ENCODE results near the gene CDC42SE2.

Gene CDC42SE2, protein sequence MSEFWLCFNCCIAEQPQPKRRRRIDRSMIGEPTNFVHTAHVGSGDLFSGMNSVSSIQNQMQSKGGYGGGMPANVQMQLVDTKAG

DNA sequence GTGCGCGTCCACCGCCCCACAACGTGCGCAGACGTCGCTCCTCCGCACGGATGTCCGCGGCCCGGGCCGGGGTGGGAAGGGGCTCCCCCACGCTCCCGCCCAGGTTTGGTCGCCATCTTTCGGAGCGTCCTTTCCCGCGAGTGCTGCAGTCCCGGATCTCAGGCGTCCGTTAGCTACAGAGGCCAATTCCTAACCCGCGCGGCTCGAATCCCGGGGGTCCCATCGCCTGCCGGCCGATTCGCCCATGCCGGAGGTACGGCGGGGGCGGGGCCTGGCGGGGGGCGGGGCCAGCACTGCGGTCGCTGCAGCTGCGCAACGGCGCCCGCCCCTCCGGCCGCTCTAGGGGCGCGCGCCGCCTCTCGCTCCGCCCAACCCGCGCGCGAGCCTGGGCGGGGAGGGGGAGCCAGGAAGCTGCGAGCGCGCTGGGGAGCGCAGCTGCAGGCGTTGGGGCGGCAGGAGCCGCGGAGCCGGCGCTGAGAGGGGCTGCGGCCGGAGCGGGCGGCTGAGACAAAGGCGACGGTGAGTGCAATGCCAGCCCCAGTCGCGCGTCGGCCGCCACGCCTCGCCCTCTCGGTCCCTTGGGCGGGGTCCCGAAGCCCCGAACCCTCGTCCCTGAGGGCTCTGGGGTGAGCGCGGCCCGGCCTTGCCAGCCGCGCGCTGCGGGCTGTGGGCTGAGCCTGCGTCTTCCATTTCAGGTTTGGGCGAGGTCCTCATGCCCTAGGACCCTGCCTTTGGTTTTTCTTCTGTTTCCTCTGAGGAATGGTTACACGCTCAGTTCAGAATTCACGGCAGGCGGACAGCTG is at the start of gene CDC42SE2:
TSS of gene CDC42SE2 (plus strand) at position 406 of the 803 bp plus-strand sequence. CDS start 95,441 bp downstream, outside the sequence.
- peak; percentile 95 for DNase-seq

DNA sequence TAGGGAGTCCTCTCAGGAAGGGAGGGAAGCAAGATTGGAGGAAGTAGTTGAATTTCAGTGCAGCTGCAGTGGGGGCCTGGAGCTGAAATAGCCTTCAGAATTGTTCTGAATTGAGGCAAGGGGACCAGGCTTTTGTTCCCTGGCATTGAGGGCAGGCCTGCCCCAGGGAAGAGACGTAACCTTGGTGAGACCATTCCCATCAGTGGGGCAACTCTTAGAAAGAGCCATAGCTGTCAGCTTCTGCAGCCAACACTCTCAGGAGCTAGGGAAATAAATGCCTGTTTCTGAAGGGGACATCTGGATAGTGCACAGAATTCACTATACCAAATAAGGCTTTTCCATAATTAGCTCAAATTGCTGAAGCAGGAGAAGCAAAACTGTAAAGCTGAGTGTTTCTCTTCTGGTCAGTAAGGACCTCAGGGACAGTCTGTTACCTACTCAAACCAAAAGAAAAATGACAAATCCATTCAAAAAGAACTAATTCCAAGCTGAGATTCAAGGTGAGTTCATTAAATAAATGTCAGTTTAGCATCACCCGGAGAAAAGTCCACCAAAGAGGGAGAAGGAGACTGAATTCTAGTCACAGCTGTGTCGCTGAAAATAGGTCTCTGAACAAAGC is 49.1 kb upstream of the CDC42SE2 start:
- no peak for DNase-seq

DNA sequence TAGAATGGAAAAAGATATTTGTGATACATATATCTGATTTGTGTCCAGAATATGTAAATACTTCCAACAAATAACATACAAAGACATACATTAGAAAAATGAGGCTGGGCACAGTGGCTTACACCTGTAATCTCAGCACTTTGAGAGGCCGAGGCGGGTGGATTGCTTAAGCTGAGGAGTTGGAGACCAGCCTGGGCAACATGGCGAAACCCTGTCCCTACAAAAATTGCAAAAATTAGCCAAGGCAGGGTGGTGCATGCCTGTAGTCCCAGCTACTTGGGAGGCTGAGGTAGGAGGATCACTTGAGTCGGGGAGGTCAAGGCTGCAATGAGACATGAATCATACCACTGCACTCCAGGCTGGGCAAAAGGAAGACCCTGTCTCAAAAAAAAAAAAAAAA is 46.1 kb upstream of the CDC42SE2 start:
- DNase-seq = no peak

DNA sequence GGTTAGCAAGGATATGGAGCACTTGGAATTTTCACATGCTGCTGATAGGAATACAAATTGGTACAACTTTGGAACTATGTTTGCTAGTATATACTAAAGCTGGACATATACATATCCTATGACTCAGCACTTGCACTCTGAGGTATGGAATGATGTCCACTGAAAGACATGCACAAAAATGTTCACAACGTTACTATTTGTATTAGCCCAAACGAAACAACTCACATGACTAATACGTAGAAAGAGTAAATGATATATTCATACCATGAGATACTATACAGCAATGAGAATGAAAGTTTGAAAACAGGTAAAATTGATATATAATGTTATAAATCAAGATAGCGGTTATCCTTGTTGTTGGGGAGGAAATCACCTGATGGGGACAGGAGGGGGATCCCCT is 45.5 kb upstream of the CDC42SE2 start:
- DNase-seq = no peak

DNA sequence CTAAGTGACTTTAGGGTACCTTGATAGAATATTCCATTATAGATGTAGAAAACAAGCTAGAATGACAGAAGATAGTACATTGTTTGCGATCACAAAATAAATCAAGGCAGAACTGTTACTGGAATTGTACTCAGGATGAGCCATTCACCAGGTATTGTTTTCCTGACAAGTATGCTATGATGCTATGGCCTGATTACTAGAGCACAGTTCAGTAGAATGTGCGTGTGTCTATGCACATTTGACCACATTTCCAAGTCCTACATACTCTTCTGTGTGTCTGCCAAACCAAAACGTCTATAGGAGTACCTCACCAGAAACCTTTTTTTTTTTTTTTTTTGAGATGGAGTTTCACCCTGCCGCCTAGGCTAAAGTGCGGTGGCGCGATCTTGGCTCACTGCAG is 43.3 kb upstream of the CDC42SE2 start:
- DNase-seq = no peak

DNA sequence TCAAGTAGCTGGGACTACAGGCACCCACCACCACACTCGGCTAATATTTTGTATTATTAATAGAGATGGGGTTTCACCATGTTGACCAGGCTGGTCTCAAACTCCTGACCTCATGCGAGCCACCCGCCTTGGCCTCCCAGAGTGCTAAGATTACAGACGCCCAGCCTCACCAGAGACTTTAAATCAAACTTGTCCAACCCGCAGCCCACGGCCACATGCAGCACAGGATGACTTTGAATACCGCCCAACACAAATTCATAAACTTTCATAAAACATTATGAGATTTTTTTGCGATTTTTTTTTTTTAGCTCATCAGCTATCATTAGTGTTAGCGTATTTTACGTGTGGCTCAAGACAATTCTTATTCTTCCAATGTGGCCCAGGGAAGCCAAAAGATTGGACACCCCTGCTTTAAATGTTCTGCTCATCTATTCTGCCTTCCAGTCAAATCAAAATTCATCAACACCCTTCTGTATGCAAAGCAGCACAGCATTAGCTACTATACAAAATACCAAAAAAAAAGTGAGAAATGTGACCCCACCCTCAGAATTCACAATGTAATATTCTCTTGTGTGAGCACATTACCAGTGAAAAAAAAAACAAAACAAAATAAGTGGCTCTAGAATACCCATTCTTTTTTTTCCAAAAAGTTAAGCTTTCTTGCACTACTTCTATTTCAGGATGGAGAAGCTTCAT is 42.7 kb upstream of the CDC42SE2 start:
- DNase-seq = no peak

DNA sequence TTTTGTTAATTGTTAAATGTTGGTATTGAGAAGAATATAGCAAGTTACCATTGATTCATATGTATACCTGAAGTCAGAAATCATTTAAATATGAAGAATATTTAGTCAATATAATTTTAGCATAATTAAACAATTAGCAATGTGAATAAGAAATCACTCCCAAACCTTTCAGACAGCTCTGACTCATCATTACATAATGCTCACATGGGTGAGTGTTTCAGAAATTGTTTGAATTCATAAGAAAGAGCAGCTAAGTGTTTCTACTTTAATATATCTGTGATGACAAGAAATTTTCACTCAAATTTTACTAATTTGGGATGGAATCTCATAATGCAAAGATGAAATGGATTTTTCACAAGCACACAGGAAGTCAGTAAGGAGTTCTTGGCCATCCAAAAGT is 42.0 kb upstream of the CDC42SE2 start:
- no peak for DNase-seq

DNA sequence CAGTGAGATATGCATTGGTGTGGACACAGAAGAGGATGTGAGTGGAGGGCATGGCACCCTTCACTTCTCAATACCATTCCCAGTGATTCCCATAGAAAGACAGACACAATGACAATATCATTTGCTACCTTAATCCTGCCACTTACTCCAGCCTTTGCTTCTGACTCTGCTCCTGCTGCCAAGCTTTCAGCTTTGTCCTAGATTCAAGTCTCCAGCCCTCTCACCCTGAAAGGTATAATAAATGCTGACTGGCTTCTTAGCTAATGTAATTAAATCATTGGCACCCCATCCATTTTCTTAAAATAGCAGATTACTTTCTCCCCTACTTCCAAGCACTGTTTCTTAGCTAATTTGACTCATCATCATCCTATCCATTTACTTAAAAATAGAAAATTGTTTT is 41.1 kb upstream of the CDC42SE2 start:
- no peak for DNase-seq

DNA sequence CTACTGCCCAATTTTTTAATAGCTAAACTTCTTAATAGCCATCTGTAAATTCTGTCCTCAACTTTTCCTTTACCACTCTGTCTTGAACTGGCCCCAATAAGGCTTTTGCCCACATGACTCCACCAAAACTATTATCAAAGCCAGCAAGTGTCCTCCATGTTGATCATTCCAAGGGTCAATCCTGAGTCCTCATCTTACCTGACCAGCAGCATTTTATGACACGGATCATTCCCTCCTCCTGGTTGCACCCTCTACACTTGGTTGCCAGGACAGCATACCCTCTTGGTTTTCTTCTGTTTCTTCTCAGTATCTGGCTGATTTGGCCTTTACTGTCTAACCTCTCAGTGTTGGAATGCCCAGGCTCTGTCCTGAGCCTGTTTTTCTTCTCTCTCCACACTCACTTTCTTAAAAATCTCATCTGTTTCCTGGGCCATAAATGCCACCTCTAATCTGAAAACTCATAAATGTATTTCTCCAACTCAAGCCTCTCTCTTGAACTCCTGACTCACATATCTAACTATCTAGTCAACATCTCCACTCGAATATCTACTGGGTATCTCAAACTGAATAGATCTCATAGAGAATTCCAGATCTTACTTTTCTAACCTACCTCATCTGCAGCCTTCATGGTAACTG is 40.0 kb upstream of the CDC42SE2 start:
- no peak for DNase-seq

DNA sequence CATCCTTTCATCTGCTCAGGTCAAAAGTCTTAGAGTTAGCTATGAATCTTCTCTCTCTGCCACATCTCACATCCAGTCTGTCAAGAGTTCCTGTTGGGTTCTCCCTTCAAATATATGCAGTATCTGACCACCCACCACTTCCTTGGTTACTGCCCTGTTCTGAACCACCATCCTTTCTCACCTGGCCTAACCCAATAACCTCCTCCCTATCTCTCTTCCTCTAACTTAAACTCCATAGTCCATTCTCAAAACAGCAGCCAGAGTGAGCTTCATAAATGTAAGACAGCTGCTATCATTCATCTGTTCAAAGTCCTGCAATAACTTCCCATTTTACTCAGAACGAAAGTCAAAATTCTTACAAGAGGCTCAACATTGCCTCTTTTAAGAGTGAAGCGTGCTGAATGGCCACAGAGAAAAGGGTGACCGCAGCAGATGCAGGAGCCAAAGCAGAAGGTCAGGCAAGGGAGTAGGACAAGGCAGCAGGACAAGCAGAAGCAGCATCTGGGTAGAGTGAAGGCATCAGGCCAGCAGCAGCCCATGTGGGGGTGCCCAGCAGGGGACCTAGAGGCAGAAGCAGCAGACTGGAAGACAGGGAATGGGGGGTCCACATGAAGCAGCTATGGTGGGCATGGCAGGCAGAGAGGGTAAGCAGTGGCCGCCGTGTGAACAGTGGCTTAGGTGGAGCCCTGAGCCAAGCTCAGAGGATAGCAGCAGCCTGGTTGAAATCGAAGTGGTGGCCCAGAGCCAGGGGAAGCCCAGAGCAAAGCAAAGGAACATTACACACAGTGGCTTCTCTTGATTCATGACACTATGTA is 39.3 kb upstream of the CDC42SE2 start:
- DNase-seq = no peak

DNA sequence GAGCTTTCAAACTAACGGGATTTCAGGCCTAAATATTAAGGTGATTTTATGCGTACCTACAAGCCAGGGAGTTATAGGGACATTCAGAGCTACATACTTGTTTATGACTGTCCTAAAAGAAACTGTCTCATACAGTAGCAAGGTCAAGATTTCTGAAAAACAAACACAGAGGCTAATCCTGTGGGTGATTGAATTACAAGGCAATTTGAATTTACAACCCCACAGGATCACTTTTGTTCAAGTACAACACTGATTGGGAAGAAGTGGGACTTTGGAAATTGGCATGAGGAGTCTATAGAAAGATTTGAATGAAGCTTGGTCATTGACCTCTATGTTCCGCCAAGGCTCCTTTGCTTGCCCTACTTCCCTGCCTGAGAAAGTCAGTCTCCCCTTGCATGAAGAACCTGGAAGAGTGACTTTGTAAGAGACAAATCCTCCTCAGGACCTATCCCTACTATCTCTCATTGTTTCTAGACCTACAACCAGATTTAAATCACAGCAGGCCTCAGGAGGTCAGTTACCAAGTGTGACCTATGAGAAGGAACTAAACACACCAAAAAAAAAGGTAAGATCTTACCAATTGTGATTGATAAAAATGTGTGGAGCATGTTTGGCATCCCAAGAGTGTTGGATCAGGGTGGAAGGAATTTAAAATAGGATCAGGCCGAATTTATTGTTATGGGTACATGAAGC is 38.4 kb upstream of the CDC42SE2 start:
- no peak for DNase-seq

DNA sequence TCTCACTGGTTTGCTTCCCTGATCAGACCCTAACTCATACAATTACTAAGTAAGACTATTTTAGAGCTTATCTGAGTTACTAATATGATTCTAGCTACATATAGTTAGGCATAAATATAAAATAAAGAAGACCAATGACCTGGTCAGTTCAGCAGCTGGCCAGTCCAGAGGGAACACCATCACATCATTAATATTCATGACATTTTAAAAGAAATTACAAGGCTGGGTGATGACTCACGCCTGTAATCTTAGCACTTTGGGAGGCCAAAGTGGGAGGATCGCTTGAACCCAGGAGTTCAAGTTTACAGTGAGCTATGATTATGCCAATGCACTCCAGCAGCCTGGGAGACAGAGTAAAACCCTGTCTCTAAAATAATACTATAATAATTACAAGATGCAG is 37.0 kb upstream of the CDC42SE2 start:
- no peak for DNase-seq

DNA sequence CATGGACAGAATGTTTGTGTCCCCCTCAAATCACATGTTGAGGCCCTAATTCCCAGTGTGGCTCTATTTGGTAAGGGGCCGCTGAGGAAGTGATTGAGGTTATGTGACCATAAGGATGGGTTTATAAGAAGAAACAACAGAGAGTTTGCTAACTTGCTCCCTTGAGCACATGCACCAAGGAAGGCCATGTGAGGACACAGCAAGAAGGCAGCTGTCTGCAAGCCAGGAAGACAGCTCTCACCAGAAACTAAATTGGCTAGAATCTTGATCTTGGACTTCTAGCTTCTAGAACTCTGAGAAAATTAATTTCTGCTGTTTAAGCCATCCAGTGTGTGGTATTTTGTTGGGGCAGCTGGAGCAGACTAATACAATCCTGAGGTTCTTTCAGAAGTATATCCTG is 35.2 kb upstream of the CDC42SE2 start:
- DNase-seq = no peak

DNA sequence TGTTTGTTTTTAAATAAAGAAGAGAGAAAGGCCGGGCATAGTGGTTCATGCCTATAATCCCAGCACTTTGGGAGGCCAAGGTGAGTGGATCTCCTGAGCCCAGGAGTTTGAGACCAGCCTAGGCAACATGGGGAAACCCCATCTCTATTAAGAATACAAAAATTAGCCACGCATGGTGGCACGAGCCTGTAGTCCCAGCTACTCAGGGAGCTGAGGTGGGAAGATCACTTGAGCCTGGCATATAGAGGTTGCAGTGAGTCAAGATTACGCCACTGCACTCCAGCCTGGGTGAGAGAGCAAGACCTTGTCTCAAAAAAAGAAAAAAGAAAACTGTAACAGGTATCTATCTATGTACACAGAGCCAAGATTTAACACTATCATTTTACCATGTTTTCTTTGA is 34.2 kb upstream of the CDC42SE2 start:
- DNase-seq = no peak

DNA sequence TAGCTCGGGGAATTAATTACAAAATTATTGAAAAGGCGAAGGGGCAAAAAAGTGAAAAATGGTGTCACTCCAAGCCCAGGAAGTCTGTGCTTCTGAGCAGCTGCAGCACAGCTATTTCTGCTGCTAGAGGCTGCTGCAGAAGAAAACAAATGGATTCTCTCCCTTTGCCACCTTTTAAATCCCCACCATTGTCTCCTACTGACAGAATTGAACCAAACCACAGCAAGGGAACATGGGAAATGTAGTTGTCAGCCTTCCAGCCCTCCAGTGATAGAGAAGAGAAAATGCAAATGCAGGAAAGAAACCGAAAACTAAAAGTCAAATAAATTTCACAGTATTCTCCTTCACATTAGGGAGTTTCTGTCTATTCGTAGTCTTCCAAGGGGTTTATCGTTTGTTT is 33.4 kb upstream of the CDC42SE2 start:
- DNase-seq = no peak

DNA sequence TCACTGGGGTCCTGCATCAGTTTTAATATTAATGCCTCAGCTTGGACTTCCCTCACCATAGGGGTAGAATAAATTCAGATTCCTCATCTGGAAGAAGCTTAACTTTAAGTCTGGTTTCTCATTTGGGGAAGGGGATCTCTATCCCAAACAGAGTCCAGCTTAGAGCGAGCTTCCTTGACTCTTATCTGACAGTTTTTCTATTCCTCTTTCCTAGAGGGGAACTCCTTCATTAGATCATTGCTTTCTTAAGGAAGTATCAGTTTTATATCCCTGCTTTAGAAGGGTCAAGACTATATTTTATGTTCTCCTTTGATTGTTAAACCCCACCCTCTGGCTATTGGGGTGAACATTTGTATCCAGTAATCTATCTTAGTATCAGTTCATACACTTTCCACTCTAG is 24.2 kb upstream of the CDC42SE2 start:
- no peak for DNase-seq

DNA sequence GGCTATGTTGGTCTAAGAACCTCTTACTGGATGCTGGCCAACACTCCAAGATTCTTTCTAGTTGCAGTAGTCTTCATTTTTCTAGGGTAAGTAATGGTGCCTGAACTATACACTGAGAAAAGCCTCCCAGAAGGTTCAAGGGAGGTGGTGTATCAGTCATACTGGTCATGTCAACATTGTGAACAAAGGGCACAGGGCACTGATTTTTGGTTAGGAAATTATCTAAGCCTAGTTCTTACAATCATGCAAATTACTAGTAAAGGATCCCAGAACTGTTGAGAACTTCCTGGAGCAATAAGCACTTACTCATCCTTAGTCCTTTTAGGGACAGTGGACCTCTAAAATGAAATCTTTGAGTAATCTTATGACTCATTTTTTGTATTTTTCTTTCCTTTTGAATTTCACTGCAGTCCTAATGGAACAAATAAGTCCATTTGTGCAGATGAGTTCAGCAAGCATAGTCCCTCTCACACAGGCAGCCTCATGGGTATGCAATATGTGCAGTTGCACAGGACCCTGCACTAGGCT is 21.1 kb upstream of the CDC42SE2 start:
- DNase-seq = no peak

DNA sequence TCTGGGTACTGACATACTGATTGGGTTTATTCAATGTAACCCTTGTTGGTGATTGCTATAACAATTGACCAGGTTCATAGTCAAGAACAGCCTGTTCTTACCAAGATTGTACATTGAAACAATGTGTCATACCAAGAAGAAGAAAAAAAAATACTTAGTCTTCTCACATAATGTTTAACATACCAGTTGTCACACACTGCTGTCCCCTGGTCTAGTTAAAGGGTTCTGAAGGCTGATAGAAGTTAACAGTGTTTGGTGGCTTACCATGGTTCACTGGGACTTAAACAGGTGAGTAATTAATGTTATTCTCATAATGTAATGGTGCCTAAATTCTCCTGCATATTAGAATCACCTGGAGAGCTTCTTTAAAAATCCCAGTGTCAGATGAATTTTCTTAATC is 18.5 kb upstream of the CDC42SE2 start:
- no peak for DNase-seq

DNA sequence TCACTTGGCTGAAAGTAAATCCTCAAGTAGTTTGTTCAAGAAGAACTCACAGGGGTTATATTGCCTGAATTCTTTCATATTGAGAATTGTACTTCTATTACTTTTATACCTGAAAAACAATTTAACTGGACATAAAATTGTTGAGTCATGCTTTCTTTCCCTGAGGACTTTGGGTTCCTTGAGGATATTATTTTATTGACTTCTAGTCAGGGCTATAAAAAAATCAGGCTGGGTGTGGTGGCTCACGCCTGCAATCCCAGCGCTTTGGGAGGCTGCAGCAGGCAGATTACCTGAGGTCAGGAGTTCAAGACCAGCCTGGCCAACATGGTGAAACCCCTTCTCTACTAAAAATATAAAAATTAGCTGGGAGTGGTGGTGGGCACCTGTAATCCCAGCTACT is 17.9 kb upstream of the CDC42SE2 start:
- no peak for DNase-seq

DNA sequence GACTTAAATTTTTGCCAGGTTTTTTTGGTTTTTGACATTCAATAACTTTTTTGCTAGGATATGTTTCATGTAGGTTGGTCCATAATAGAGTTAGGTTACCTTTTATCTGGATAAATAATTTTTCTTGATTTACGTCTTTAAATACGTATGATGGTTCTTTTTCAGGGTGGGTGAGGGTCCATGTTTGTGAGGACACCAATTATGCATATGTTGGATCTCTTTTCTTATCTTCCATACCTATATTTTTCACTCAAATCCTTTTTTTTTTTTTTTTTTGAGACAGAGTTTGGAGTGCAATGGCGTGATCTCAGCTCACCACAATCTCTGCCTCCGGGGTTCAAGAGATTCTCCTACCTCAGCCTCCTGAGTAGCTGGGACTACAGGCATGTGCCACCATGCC is 17.3 kb upstream of the CDC42SE2 start:
- no peak for DNase-seq

DNA sequence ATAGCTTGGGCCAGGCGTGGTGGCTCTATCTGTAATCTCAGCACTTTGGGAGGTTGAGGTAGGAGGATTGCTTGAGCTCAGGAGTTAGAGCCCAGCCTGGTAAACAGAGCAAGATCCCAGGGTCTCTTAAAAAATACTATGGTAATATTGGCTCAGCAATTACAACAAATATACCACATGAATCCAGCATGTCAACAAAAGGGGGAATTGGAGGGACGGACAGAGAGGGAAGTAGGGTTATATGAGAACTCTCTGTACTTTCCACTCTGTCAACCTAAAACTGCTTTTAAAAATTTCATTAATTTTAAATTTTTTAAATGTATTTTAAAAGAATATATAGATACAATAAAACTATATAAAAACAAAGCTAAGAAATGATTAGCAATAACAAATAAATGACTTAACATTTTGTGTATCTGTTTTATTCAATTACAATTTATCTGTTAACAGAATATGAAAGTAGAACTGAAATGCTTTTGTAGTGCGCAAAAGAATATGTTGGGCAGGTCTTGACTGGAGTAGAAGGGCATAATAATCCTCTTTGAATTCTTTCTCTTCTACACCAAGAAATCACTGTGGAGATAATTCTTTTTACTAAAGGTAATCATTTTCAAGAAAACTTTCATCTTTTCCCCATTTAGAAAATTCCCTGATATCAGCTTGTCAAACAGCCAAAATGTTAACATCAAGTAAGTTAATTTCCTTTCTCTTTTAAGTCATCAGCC is 12.9 kb upstream of the CDC42SE2 start:
- DNase-seq = no peak
